PC-9 (cell line): Measurements from ENCODE around the gene SLC38A1. TPM values are rescaled to one million over a fixed set of nuclear protein-coding genes. Genes with fewer than 3 reads are reported as not detected.
A peak's percentile ranks its signal among the peaks of the same experiment; 100 is the strongest.

Experiments used
- BruUV-seq: library from RNA; stranded (reverse); fragments of 400-500 nt; replicated peaks from 2 replicates; lab custom pipeline; 2021; lab: Mats Ljungman, UMichigan
- CTCF ChIA-PET: fragments of 300-600 bp; sonication (Branson Sonifier 250); formaldehyde crosslinking; loops from one replicate; lab custom pipeline; 2022; ENCODE audit warnings: antibody characterized with exemption; lab: Charles Lee
- POLR2A ChIA-PET: fragments of 300-600 bp; sonication (Branson Sonifier 250); formaldehyde crosslinking; loops from one replicate; lab custom pipeline; 2022; ENCODE audit warnings: antibody characterized with exemption; ENCODE audit not compliant: unreplicated experiment; lab: Charles Lee
- DNase-seq, 2 experiments: peaks; one replicate each; pipeline versions ENCODE4 v3.0.0 to v3.0.0-alpha.2; 2015 to 2022; ENCODE audit warnings: mixed read lengths in 1 of 2
- H2AFZ ChIP-seq: fragments of 200-600 bp; sonication (generic); 2 replicates; pipeline ENCODE4 v1.8.1; 2017; ENCODE audit warnings: antibody characterized with exemption
- H3F3A ChIP-seq: fragments of 200-600 bp; sonication (generic); 2 replicates; pipeline ENCODE4 v1.8.1; 2017; ENCODE audit warnings: antibody characterized with exemption, mild to moderate bottlenecking, low read depth; ENCODE audit not compliant: insufficient read depth
- H3K27ac ChIP-seq: fragments of 200-600 bp; sonication (generic); 2 replicates; pipeline ENCODE4 v1.6.1; 2016; ENCODE audit warnings: mixed run types
- H3K27me3 ChIP-seq: fragments of 200-600 bp; sonication (generic); 2 replicates; pipeline ENCODE4 v1.6.1; 2016; ENCODE audit warnings: low read depth, mixed run types; ENCODE audit not compliant: insufficient read depth
- H3K36me3 ChIP-seq: fragments of 200-600 bp; sonication (generic); 2 replicates; pipeline ENCODE4 v1.6.1; 2016; ENCODE audit warnings: low read depth, mixed run types
- H3K4me1 ChIP-seq: fragments of 200-600 bp; sonication (generic); replicated peaks from 2 replicates; pipeline ENCODE4 v1.6.1; 2016; ENCODE audit warnings: mixed run types; ENCODE audit not compliant: insufficient read depth
- H3K4me2 ChIP-seq: fragments of 200-600 bp; sonication (generic); 2 replicates; pipeline ENCODE4 v1.6.1; 2017; ENCODE audit warnings: mixed run types
- H3K4me3 ChIP-seq: fragments of 200-600 bp; sonication (generic); 2 replicates; pipeline ENCODE4 v1.6.1; 2016; ENCODE audit warnings: mixed run types
- H3K79me2 ChIP-seq: fragments of 200-600 bp; sonication (generic); 2 replicates; pipeline ENCODE4 v1.6.1; 2017; ENCODE audit warnings: low read depth, mixed run types
- H3K9me2 ChIP-seq: fragments of 200-600 bp; sonication (generic); 2 replicates; pipeline ENCODE4 v1.8.1; 2017; ENCODE audit warnings: mild to moderate bottlenecking; ENCODE audit not compliant: insufficient read depth
- H3K9me3 ChIP-seq: fragments of 200-600 bp; sonication (generic); 2 replicates; pipeline ENCODE4 v1.8.1; 2016; ENCODE audit warnings: low read depth; ENCODE audit not compliant: insufficient read depth
- H4K20me1 ChIP-seq: fragments of 200-600 bp; sonication (generic); 2 replicates; pipeline ENCODE4 v1.8.1; 2017; ENCODE audit not compliant: insufficient read depth
- CTCF ChIP-seq: fragments of 200-600 bp; sonication (generic); conservative IDR thresholded peaks from 2 replicates; pipeline ENCODE4 v1.6.1; 2017; ENCODE audit warnings: mixed run types, antibody characterized with exemption, mild to moderate bottlenecking, moderate library complexity
- EZH2 ChIP-seq: fragments of 200-600 bp; sonication (generic); IDR thresholded peaks from 2 replicates; pipeline ENCODE4 v1.8.0; 2017; ENCODE audit warnings: antibody characterized with exemption, low read depth
- intact Hi-C: fragments of 100-400 bp; cut with micrococcal nuclease; formaldehyde crosslinking; loops from one replicate; pipeline ENCODE4 v1.10.0; 2022; ENCODE audit not compliant: unreplicated experiment
- total RNA-seq: library from RNA; stranded (reverse); gene quantifications from 2 replicates; pipeline ENCODE4 v1.2.3, GENCODE V29; 2021

SLC38A1 gene
- total RNA-seq, 1 experiment from 2014 or later: 131 TPM

DNA sequence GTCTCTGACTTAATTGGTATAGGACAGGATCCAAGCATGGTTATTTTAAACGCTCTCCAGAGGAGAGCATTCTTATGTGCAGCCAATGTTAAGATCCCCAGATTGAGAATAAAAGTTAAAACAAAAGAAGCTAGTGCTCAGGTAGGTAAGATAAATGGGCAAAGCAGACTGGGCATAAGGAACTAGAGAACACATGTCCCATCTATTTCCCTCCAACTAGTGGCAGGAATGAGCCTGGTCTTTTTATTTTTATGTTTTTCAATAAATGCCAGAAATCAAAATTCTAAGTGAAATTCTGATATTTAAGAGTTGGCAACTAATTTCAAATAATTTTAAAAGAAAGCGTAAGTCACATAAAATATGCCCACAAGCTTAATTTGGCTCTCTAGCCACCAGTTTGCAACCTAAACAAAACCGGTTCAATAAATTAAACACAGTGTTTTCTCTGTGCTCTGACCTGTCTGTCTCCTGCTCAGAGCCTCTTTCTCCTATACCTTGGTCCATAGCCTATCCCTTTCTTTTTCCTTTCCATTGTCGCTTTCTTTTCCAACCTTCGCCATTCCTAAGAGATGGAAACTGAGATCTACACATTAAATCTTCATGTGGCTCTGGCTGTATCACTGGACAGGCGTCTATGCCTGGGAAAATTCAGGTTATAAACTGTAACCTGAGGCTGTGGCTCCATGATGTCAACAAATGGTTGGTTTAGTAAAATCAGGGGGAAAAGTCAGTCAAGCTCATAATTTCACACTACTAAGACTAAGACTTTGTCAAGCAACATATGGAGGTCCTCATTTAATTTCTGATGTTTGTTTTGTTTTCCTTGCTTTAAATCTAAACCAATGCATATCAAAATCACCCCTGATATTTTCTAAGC, 5.5 kb downstream of the SLC38A1 start:
- Histone ChIP-seq H3K79me2 (peaks cover 100% of the 10 kb centered on the region), H3F3A (peaks cover 52% of the 10 kb centered on the region), H3K27me3 (no peaks in the 10 kb centered on the region), H3K4me2 (peak overlapping the region; percentile 93), H3K36me3 (peaks cover 47% of the 10 kb centered on the region; the same call in 1 of the 2 replicates), H4K20me1 (peaks cover 46% of the 10 kb centered on the region), H3K4me3 (peak overlapping the region; percentile 36; the same call in 1 of the 2 replicates), H3K4me1 (peaks cover 73% of the 10 kb centered on the region), H3K9me3 (no peaks in the 10 kb centered on the region), H3K9me2 (no peaks in the 10 kb centered on the region), H3K27ac (peak overlapping the region; percentile 92), H2AFZ (no peak overlapping the region)
- BruUV-seq: no TSS peak
- POLR2A ChIA-PET: interaction anchor here (0.6 to 0.9 kb wide), 2 partner anchors 80 to 269 kb away, joined by 3 to 6 read pairs; no protein-coding TSS in a partner anchor
- peak; percentile 52 for TF ChIP-seq CTCF
- TF ChIP-seq EZH2: no peak
- DNase-seq: no peak
- intact Hi-C loops: loop anchor here (5.0 to 10.0 kb wide), 4 partner anchors 191 to 1011 kb away; no protein-coding TSS in a partner anchor
- CTCF ChIA-PET: interaction anchor here (0.6 kb wide), 2 partner anchors 89 to 101 kb away, joined by 4 to 5 read pairs; no protein-coding TSS in a partner anchor

DNA sequence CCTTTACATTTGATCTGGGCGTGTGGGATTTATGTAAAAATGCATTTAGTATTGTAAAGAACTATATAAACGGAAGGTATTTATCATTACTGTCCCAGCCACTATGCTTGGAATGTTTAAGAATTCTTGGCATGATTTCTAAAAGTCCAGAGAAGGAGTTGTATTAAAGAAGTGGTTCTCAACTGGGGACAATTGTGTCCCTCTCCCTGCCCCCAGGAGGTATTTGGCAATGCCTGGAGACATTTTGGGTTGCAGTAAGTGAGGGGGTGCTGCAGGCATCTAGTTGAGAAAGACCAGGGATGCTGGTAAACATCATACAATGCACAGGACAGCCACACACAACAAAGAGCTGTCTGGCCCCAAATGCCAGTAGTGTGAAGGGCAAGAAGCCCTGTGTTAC, 7.2 kb downstream of the SLC38A1 start:
- Histone ChIP-seq H3K79me2 (peaks cover 100% of the 10 kb centered on the region), H3K4me1 (peaks cover 73% of the 10 kb centered on the region), H3K9me2 (no peaks in the 10 kb centered on the region), H2AFZ (no peak overlapping the region), H3K9me3 (no peaks in the 10 kb centered on the region), H3K4me2 (peak overlapping the region; percentile 93), H3F3A (peaks cover 43% of the 10 kb centered on the region), H3K27ac (peak overlapping the region; percentile 92), H3K27me3 (no peaks in the 10 kb centered on the region), H4K20me1 (peaks cover 62% of the 10 kb centered on the region), H3K36me3 (peaks cover 53% of the 10 kb centered on the region; the same call in 1 of the 2 replicates), H3K4me3 (peak overlapping the region; percentile 36; the same call in 1 of the 2 replicates)
- ChIA-PET POLR2A (interaction anchor here (0.6 kb wide), 1 partner anchor 14 kb away, joined by 5 read pairs; no protein-coding TSS in a partner anchor), CTCF (no interaction called here)
- intact Hi-C loops: loop anchor here (1.0 to 10.0 kb wide), 6 partner anchors 41 to 1013 kb away; partner anchors contain the start of gene SCAF11
- TF ChIP-seq EZH2 (no peak), CTCF (no peak)
- DNase-seq: peak; percentile 35 to 82
- BruUV-seq: no TSS peak

DNA sequence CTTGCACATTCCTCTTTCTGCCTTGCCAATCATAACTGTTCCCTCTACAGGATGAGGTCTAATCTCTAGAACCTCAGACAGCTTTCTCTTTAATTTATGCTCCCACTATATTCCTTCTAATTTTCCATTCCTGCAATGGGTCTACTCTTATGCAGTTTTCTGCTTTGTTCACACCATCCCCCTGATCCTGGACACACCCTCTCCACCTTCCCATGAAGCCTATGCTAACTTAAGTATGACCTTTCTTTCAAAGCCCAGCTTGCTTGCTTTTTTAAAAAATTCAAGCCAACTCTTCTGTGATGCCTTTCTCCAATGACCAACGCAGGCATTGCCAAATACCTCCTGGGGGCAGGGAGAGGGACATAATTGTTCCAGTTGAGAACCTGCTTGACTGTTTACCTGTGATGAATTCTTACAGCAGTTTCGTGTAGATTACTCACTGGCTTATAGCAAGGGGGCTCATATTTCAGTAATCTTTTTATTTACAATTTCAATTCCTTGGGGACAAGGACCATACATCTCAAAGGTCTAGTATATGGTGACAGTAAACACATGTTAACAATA, 7.8 kb downstream of the SLC38A1 start:
- Histone ChIP-seq H3F3A (peaks cover 43% of the 10 kb centered on the region), H3K9me3 (no peaks in the 10 kb centered on the region), H3K4me1 (peaks cover 71% of the 10 kb centered on the region), H2AFZ (no peak overlapping the region), H3K36me3 (peaks cover 47% of the 10 kb centered on the region; the same call in 1 of the 2 replicates), H3K79me2 (peaks cover 100% of the 10 kb centered on the region), H3K9me2 (no peaks in the 10 kb centered on the region), H3K27ac (peak overlapping the region; percentile 92), H3K4me3 (peak overlapping the region; percentile 37), H3K4me2 (peak overlapping the region; percentile 93), H3K27me3 (no peaks in the 10 kb centered on the region), H4K20me1 (peaks cover 64% of the 10 kb centered on the region)
- TF ChIP-seq CTCF: no peak
- TF ChIP-seq EZH2: no peak
- ChIA-PET POLR2A (no interaction called here), CTCF (no interaction called here)
- intact Hi-C loops: loop anchor here (1.0 to 10.0 kb wide), 6 partner anchors 41 to 1014 kb away; partner anchors contain the start of gene SCAF11
- BruUV-seq: no TSS peak
- DNase-seq: peak; percentile 77 to 95
